ENCODE results near the gene DHRSX.

DNA sequence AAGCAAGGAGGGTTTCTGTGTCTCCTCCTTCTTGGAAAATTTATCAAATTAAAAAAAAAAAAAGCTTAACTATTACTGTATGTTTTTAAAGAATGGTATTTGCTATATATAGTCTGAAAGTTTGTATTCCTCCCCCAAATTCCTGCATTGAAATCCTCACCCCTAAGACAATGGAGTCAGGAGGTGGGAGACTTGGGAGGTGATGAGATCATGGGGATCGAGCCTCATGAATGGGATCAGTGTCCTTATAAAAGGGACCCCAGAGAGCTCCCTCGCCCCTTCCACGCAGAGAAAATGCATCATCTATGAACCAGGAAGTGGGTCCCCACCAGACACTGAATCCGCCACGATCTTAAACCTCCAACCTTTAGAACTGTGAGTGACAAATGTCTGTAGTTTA, 50.1 kb downstream of the DHRSX start:
- TF ChIP-seq, protein P1, sequence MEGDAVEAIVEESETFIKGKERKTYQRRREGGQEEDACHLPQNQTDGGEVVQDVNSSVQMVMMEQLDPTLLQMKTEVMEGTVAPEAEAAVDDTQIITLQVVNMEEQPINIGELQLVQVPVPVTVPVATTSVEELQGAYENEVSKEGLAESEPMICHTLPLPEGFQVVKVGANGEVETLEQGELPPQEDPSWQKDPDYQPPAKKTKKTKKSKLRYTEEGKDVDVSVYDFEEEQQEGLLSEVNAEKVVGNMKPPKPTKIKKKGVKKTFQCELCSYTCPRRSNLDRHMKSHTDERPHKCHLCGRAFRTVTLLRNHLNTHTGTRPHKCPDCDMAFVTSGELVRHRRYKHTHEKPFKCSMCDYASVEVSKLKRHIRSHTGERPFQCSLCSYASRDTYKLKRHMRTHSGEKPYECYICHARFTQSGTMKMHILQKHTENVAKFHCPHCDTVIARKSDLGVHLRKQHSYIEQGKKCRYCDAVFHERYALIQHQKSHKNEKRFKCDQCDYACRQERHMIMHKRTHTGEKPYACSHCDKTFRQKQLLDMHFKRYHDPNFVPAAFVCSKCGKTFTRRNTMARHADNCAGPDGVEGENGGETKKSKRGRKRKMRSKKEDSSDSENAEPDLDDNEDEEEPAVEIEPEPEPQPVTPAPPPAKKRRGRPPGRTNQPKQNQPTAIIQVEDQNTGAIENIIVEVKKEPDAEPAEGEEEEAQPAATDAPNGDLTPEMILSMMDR (IDR thresholded peaks at IDR 0.05): no peak
- no peak for TF ChIP-seq POLR2AphosphoS5 (IDR thresholded peaks at IDR 0.05)
